ENCODE data around the gene ST8SIA1.

Gene ST8SIA1

GRCh38 chr12:22287776-22288621 is 46.5 kb downstream of the ST8SIA1 start:
- no peaks in the 10 kb centered on the region for H3K79me2 ChIP-seq (ENCODE audit: control insufficient read depth, low read length)
- H3K9me2 ChIP-seq (replicated peaks; ENCODE audit: control insufficient read depth, low read length), result no peaks in the 10 kb centered on the region
- H3K27me3 ChIP-seq (ENCODE audit: control insufficient read depth, low read length), result no peaks in the 10 kb centered on the region
- H3K4me1 ChIP-seq (ENCODE audit: control insufficient read depth, low read length), result no peaks in the 10 kb centered on the region
- TF ChIP-seq EZH2phosphoT487 (IDR thresholded peaks at IDR 0.05; ENCODE audit: borderline replicate concordance, low read length) (no peak), CTCF (IDR thresholded peaks at IDR 0.05; ENCODE audit: low read depth, low read length, poor library complexity, severe bottlenecking) (no peak)
- no peaks in the 10 kb centered on the region for H4K20me1 ChIP-seq (ENCODE audit: control insufficient read depth, insufficient read depth, low read depth, low read length)
- H3K36me3 ChIP-seq (ENCODE audit: control insufficient read depth, low read length), result no peaks in the 10 kb centered on the region
- no peak overlapping the region for H3K4me2 ChIP-seq (ENCODE audit: low read length)
- H3K9me3 ChIP-seq (ENCODE audit: control insufficient read depth, insufficient read depth, low read length), result no peaks in the 10 kb centered on the region
- no peak overlapping the region for H3K27ac ChIP-seq (ENCODE audit: low read depth, low read length)
- H3K4me3 ChIP-seq (ENCODE audit: low read length), result no peak overlapping the region
- H3F3A ChIP-seq (ENCODE audit: control insufficient read depth, insufficient read depth), result no peaks in the 10 kb centered on the region

- Histone ChIP-seq H3F3A (ENCODE audit: control insufficient read depth, insufficient read depth) (no peaks in the 10 kb centered on the region), H3K4me2 (ENCODE audit: low read length) (no peak overlapping the region), H3K36me3 (ENCODE audit: control insufficient read depth, low read length) (no peaks in the 10 kb centered on the region), H3K79me2 (ENCODE audit: control insufficient read depth, low read length) (no peaks in the 10 kb centered on the region), H3K4me3 (ENCODE audit: low read length) (no peak overlapping the region), H3K9me3 (ENCODE audit: control insufficient read depth, insufficient read depth, low read length) (no peaks in the 10 kb centered on the region), H3K27me3 (ENCODE audit: control insufficient read depth, low read length) (no peaks in the 10 kb centered on the region), H3K4me1 (ENCODE audit: control insufficient read depth, low read length) (no peaks in the 10 kb centered on the region), H4K20me1 (ENCODE audit: control insufficient read depth, insufficient read depth, low read depth, low read length) (no peaks in the 10 kb centered on the region), H3K27ac (ENCODE audit: low read depth, low read length) (no peak overlapping the region), H3K9me2 (replicated peaks; ENCODE audit: control insufficient read depth, low read length) (no peaks in the 10 kb centered on the region)
- TF ChIP-seq CTCF (IDR thresholded peaks at IDR 0.05; ENCODE audit: low read depth, low read length, poor library complexity, severe bottlenecking) (no peak), EZH2phosphoT487 (IDR thresholded peaks at IDR 0.05; ENCODE audit: borderline replicate concordance, low read length) (no peak)
Observed at GRCh38 chr12:22287101-22287500, 47.4 kb downstream of the ST8SIA1 start.

GRCh38 chr12:22286569-22286968 is 47.9 kb downstream of the ST8SIA1 start:
- Histone ChIP-seq H3K9me2 (replicated peaks; ENCODE audit: control insufficient read depth, low read length) (no peaks in the 10 kb centered on the region), H3K79me2 (ENCODE audit: control insufficient read depth, low read length) (no peaks in the 10 kb centered on the region), H3K9me3 (ENCODE audit: control insufficient read depth, insufficient read depth, low read length) (no peaks in the 10 kb centered on the region), H3K36me3 (ENCODE audit: control insufficient read depth, low read length) (no peaks in the 10 kb centered on the region), H3K4me2 (ENCODE audit: low read length) (no peak overlapping the region), H3F3A (ENCODE audit: control insufficient read depth, insufficient read depth) (no peaks in the 10 kb centered on the region), H3K27me3 (ENCODE audit: control insufficient read depth, low read length) (no peaks in the 10 kb centered on the region), H3K4me1 (ENCODE audit: control insufficient read depth, low read length) (no peaks in the 10 kb centered on the region), H3K4me3 (ENCODE audit: low read length) (no peak overlapping the region), H3K27ac (ENCODE audit: low read depth, low read length) (no peak overlapping the region), H4K20me1 (ENCODE audit: control insufficient read depth, insufficient read depth, low read depth, low read length) (no peaks in the 10 kb centered on the region)
- no peak for TF ChIP-seq CTCF (IDR thresholded peaks at IDR 0.05; ENCODE audit: low read depth, low read length, poor library complexity, severe bottlenecking)
- no peak for TF ChIP-seq EZH2phosphoT487 (IDR thresholded peaks at IDR 0.05; ENCODE audit: borderline replicate concordance, low read length)
